OCI-LY7 (cell line): ENCODE measurements around the gene C16orf74. TPM values are rescaled to one million over a fixed set of nuclear protein-coding genes. Genes with fewer than 3 reads are reported as not detected.

Experiments used
- BruUV-seq: library from RNA; stranded (reverse); fragments of 400-500 nt; replicated peaks from 2 replicates; lab custom pipeline; 2021; lab: Mats Ljungman, UMichigan
- CTCF ChIA-PET: fragments of 300-600 bp; sonication (Branson Sonifier 250); formaldehyde crosslinking; loops from one replicate; lab custom pipeline; 2022; ENCODE audit warnings: antibody characterized with exemption; ENCODE audit not compliant: unreplicated experiment; lab: Charles Lee
- POLR2A ChIA-PET: fragments of 300-600 bp; sonication (Branson Sonifier 250); formaldehyde crosslinking; loops from one replicate; lab custom pipeline; 2022; ENCODE audit warnings: antibody characterized with exemption; lab: Charles Lee
- DNase-seq: peaks from one replicate; pipeline ENCODE4 v3.0.0-alpha.2; 2015; ENCODE audit warnings: low spot score
- H2AFZ ChIP-seq: fragments of 200-600 bp; sonication (generic), shearing (Covaris generic); 2 replicates; pipeline ENCODE4 v1.6.1; 2014; ENCODE audit warnings: mild to moderate bottlenecking, antibody characterized with exemption, low read length, moderate library complexity
- H3K27ac ChIP-seq: fragments of 200-600 bp; sonication (generic); 2 replicates; pipeline ENCODE4 v1.5.1; 2014; ENCODE audit warnings: mixed run types, low read depth, mild to moderate bottlenecking, moderate library complexity, low read length, inconsistent platforms; ENCODE audit not compliant: poor library complexity, severe bottlenecking
- H3K36me3 ChIP-seq: fragments of 200-600 bp; sonication (generic); 2 replicates; pipeline ENCODE4 v1.6.1; 2014; ENCODE audit warnings: mild to moderate bottlenecking, antibody characterized with exemption, low read length, moderate library complexity, mixed read lengths; ENCODE audit not compliant: insufficient read depth
- H3K4me1 ChIP-seq: fragments of 200-600 bp; sonication (generic); 2 replicates; pipeline ENCODE4 v1.5.1; 2014; ENCODE audit warnings: mild to moderate bottlenecking, low read length; ENCODE audit not compliant: insufficient read depth, poor library complexity, severe bottlenecking
- H3K4me2 ChIP-seq: fragments of 200-600 bp; sonication (generic); 2 replicates; pipeline ENCODE4 v1.6.1; 2014; ENCODE audit warnings: mild to moderate bottlenecking, low read length
- H3K4me3 ChIP-seq: fragments of 200-600 bp; sonication (generic); 2 replicates; pipeline ENCODE4 v1.5.1; 2014; ENCODE audit warnings: mild to moderate bottlenecking, low read depth, low read length; ENCODE audit not compliant: poor library complexity, severe bottlenecking
- H3K79me2 ChIP-seq: fragments of 200-600 bp; sonication (generic); 2 replicates; pipeline ENCODE4 v1.6.1; 2016; ENCODE audit warnings: low read depth, mild to moderate bottlenecking, low read length, moderate library complexity, mixed read lengths; ENCODE audit not compliant: insufficient read depth
- H3K9me2 ChIP-seq: fragments of 200-600 bp; sonication (generic); 2 replicates; pipeline ENCODE4 v1.6.1; 2016; ENCODE audit warnings: mild to moderate bottlenecking, low read length, mixed read lengths; ENCODE audit not compliant: insufficient read depth
- H3K9me3 ChIP-seq: fragments of 200-600 bp; sonication (generic); 2 replicates; pipeline ENCODE4 v1.6.1; 2014; ENCODE audit warnings: mild to moderate bottlenecking, mixed run types, low read length, mixed read lengths
- H4K20me1 ChIP-seq: fragments of 200-600 bp; sonication (generic); 2 replicates; pipeline ENCODE4 v1.6.1; 2014; ENCODE audit warnings: mild to moderate bottlenecking, antibody characterized with exemption, low read length, moderate library complexity, mixed read lengths; ENCODE audit not compliant: insufficient read depth
- EZH2phosphoT487 ChIP-seq: fragments of 200-600 bp; sonication (generic); IDR thresholded peaks from 2 replicates; pipeline ENCODE4 v1.6.1; 2018; ENCODE audit warnings: low read depth, borderline replicate concordance, mild to moderate bottlenecking, mixed run types, antibody characterized with exemption, low read length, moderate library complexity, mixed read lengths
- intact Hi-C: fragments of 100-400 bp; cut with micrococcal nuclease; formaldehyde crosslinking; loops from one replicate; pipeline ENCODE4 v1.10.0; 2022; ENCODE audit not compliant: unreplicated experiment
- total RNA-seq, 2 experiments: library from RNA; depleted of rRNA in 1 of 2; stranded (reverse); fragments of >200 nt in 1 of 2; shearing (Covaris generic) in 1 of 2; gene quantifications; 2 replicates each; pipeline ENCODE4 v1.2.3, GENCODE V29; 2014 to 2022
- TF ChIP-seq, protein P1 (sequence below): fragments of 200-600 bp; sonication (generic); conservative IDR thresholded peaks from 2 replicates; pipeline ENCODE4 v1.5.1; 2014; ENCODE audit warnings: mild to moderate bottlenecking, antibody characterized with exemption, low read length, moderate library complexity, mixed read lengths

Gene C16orf74
- total RNA-seq, 2 experiments from 2014 or later: 6.8 to 9.7 TPM

- no peak overlapping the region for H2AFZ ChIP-seq
- CTCF ChIA-PET: interaction anchor here (0.7 to 1.8 kb wide), 2 partner anchors 56 to 59 kb away, joined by 3 to 7 read pairs; no protein-coding TSS in a partner anchor
- TF ChIP-seq, protein P1, sequence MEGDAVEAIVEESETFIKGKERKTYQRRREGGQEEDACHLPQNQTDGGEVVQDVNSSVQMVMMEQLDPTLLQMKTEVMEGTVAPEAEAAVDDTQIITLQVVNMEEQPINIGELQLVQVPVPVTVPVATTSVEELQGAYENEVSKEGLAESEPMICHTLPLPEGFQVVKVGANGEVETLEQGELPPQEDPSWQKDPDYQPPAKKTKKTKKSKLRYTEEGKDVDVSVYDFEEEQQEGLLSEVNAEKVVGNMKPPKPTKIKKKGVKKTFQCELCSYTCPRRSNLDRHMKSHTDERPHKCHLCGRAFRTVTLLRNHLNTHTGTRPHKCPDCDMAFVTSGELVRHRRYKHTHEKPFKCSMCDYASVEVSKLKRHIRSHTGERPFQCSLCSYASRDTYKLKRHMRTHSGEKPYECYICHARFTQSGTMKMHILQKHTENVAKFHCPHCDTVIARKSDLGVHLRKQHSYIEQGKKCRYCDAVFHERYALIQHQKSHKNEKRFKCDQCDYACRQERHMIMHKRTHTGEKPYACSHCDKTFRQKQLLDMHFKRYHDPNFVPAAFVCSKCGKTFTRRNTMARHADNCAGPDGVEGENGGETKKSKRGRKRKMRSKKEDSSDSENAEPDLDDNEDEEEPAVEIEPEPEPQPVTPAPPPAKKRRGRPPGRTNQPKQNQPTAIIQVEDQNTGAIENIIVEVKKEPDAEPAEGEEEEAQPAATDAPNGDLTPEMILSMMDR: peak; percentile 95
- TF ChIP-seq EZH2phosphoT487: no peak
- no peaks in the 10 kb centered on the region for H4K20me1 ChIP-seq
- no peaks in the 10 kb centered on the region for H3K4me1 ChIP-seq
- no peaks in the 10 kb centered on the region for H3K79me2 ChIP-seq
- H3K9me2 ChIP-seq: no peaks in the 10 kb centered on the region
- no peaks in the 10 kb centered on the region for H3K9me3 ChIP-seq
- no TSS peak for BruUV-seq
- H3K36me3 ChIP-seq: peaks cover 96% of the 10 kb centered on the region
- H3K4me2 ChIP-seq: no peak overlapping the region
- POLR2A ChIA-PET: no interaction called here
- H3K27ac ChIP-seq: no peak overlapping the region
- H3K4me3 ChIP-seq: no peak overlapping the region
- DNase-seq: peak; percentile 69
- intact Hi-C loops: loop anchor here (1.0 kb wide), 1 partner anchor 58 kb away; no protein-coding TSS in a partner anchor
Observed at GRCh38 chr16:85659805-85660511, 90.9 kb downstream of the C16orf74 start.

DNA sequence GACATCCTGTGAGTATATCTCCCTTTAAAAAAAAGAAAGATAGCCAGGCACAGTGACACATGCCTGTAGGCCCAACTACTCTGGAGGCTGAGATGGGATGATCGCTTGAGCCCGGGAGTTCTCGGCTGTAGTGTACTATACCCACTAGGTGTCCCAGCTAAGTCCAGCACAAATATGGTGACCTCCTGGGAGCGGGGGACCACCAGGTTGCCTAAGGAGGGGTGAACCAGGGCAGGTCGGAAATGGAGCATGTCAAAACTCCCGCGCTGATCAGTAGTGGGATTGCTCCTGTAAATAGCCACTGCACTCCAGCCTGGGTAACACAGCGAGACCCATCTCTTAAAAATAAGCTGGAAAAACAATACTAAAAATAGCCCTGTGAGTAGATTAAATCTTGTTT is 91.6 kb downstream of the C16orf74 start:
- Histone ChIP-seq H3K79me2 (no peaks in the 10 kb centered on the region), H3K36me3 (peaks cover 96% of the 10 kb centered on the region), H3K9me3 (no peaks in the 10 kb centered on the region), H4K20me1 (no peaks in the 10 kb centered on the region), H2AFZ (no peak overlapping the region), H3K4me1 (no peaks in the 10 kb centered on the region), H3K27ac (no peak overlapping the region), H3K9me2 (no peaks in the 10 kb centered on the region), H3K4me3 (no peak overlapping the region), H3K4me2 (no peak overlapping the region)
- no peak for DNase-seq
- no peak for TF ChIP-seq EZH2phosphoT487
- TF ChIP-seq, protein P1: no peak
- intact Hi-C loops: loop anchor here (1.0 kb wide), 1 partner anchor 59 kb away; no protein-coding TSS in a partner anchor
- no TSS peak for BruUV-seq
- CTCF ChIA-PET: interaction anchor here (0.7 to 1.8 kb wide), 2 partner anchors 57 to 60 kb away, joined by 3 to 7 read pairs; no protein-coding TSS in a partner anchor
- POLR2A ChIA-PET: no interaction called here
